Natural killer cell treated with Interleukin-12 subunit alpha and Interleukin-12 subunit beta and Interleukin-15 and Interleukin-18, amount 100 ng/mL, for 72 hours (primary cell): ENCODE measurements around the gene FANCC. TPM values are rescaled to one million over a fixed set of nuclear protein-coding genes. Genes with fewer than 3 reads are reported as not detected.

Experiments
- ATAC-seq, 2 donors: fragments of 150-1000 bp; cut with Tn5 transposase in 1 of 2; sonication (Bioruptor Pico), chemical (Tn5 transposase) in 1 of 2; 2 replicates each; pipeline ENCODE4 v1.10.0; 2021
- DNase-seq: peaks from one replicate; pipeline ENCODE4 v3.0.0; 2022; ENCODE audit warnings: low spot score
- H3K27ac Mint-ChIP-seq, 2 donors: 1 replicate in 1 of 2; 2 replicates in 1 of 2; pipeline ENCODE4 v1.8.0; 2022; ENCODE audit warnings: mixed read lengths in 2 of 2, mild to moderate bottlenecking in 1 of 2, moderate library complexity in 1 of 2
- H3K27me3 Mint-ChIP-seq, 2 donors: 1 replicate in 1 of 2; 2 replicates in 1 of 2; pipeline ENCODE4 v1.8.0; 2022; ENCODE audit warnings: mixed read lengths in 2 of 2
- H3K36me3 Mint-ChIP-seq: one replicate; pipeline ENCODE4 v1.8.0; 2022; ENCODE audit warnings: mixed read lengths
- H3K4me1 Mint-ChIP-seq, 2 donors: 1 replicate in 1 of 2; 2 replicates in 1 of 2; pipeline ENCODE4 v1.8.0; 2022; ENCODE audit warnings: low read depth in 2 of 2, mixed read lengths in 2 of 2, mild to moderate bottlenecking in 1 of 2
- H3K4me3 Mint-ChIP-seq: one replicate; pipeline ENCODE4 v1.8.0; 2022; ENCODE audit warnings: mixed read lengths
- H3K9me3 Mint-ChIP-seq: 2 replicates; pipeline ENCODE4 v1.8.0; 2022; ENCODE audit warnings: mixed read lengths
- total RNA-seq, 2 donors: library from RNA; stranded (reverse); gene quantifications; one replicate each; pipeline ENCODE4 v1.2.3, GENCODE V29; 2022

FANCC gene
- total RNA-seq, 2 donors from 2014 or later: 13.5 to 30.5 TPM

- H3K4me3 Mint-ChIP-seq: no peak overlapping the region
- no peaks in the 10 kb centered on the region for H3K9me3 Mint-ChIP-seq
- no peak overlapping the region for H3K27ac Mint-ChIP-seq
- no peak for ATAC-seq
- H3K36me3 Mint-ChIP-seq: no peaks in the 10 kb centered on the region
- no peak for DNase-seq
- no peaks in the 10 kb centered on the region for H3K27me3 Mint-ChIP-seq
- peaks cover 11% of the 10 kb centered on the region in 2 donors for H3K4me1 Mint-ChIP-seq
These were observed 51.5 kb downstream of the FANCC start for GRCh38 chr9:95265960-95266359.

DNA sequence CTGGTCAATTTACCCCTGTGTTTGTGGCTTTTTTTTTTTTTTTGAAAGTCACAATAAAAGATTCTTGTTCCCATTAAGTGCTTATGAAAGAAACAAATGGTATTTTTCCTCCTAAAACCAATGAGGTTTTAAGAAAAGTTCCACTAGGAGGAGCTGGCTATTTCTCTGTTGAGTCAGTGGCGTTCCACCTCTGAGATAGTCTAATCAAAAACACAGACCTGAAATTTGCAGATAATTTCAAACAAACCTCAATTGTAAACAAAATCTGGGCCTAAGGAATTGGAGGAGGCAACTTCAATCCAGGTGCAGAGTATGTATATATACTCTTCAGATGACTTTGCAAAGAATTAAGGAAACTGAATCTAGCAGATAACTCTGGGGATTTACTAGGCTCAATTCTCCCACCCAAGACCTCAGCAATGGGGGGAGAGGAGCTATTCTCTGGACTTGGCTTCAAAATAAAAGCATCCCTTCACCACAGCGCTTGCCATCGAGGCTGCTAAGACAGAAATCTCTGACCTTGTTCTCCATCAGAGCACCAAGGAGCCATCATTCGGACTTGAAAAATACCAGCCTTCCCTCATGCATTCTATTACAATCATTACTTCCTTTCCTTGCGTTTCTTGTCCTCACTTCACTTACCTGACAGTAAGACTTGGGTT is 52.4 kb downstream of the FANCC start:
- ATAC-seq: no peak
- no peak for DNase-seq
- no peaks in the 10 kb centered on the region for H3K9me3 Mint-ChIP-seq
- no peak overlapping the region for H3K27ac Mint-ChIP-seq
- peaks cover 11% of the 10 kb centered on the region in 2 donors for H3K4me1 Mint-ChIP-seq
- no peaks in the 10 kb centered on the region for H3K36me3 Mint-ChIP-seq
- no peaks in the 10 kb centered on the region for H3K27me3 Mint-ChIP-seq
- H3K4me3 Mint-ChIP-seq: no peak overlapping the region

- Mint-ChIP-seq H3K4me1 (peaks cover 13 to 22% of the 10 kb centered on the region in 2 donors), H3K27ac (no peak overlapping the region), H3K4me3 (no peak overlapping the region), H3K27me3 (peaks cover 0 to 10% of the 10 kb centered on the region in 2 donors), H3K36me3 (no peaks in the 10 kb centered on the region), H3K9me3 (no peaks in the 10 kb centered on the region)
- DNase-seq (no peak), ATAC-seq (no peak)
These were observed 55.6 kb downstream of the FANCC start for GRCh38 chr9:95261890-95262289.

- no peak overlapping the region for H3K4me3 Mint-ChIP-seq
- H3K9me3 Mint-ChIP-seq: no peaks in the 10 kb centered on the region
- ATAC-seq (no peak), DNase-seq (no peak)
- H3K27me3 Mint-ChIP-seq: no peaks in the 10 kb centered on the region
- no peaks in the 10 kb centered on the region for H3K4me1 Mint-ChIP-seq
- H3K27ac Mint-ChIP-seq: no peak overlapping the region
- H3K36me3 Mint-ChIP-seq: peaks cover 9% of the 10 kb centered on the region
These were observed 66.9 kb downstream of the FANCC start for GRCh38 chr9:95250462-95251221.

DNA sequence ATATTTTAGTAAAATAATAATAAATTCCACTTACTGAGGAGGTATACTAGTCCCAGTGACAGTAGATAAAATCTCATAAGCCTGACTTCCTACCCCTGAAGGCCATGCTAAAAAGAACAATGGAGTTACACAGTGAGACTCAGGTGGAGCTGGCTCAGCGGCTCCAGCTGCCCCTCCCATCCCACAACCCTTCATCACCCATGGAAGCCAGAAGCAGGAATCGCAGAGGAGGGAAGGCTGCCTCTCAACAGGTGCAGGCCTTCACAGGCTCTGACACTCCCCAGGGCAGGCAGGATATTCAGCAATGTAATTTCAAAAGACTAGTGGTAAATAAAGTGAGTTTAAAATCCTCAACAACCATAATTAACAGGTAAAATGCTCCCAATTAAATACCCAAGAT is 67.5 kb downstream of the FANCC start:
- no peaks in the 10 kb centered on the region for H3K9me3 Mint-ChIP-seq
- no peak overlapping the region for H3K4me3 Mint-ChIP-seq
- H3K27me3 Mint-ChIP-seq: no peaks in the 10 kb centered on the region
- peaks cover 9% of the 10 kb centered on the region for H3K36me3 Mint-ChIP-seq
- H3K27ac Mint-ChIP-seq: no peak overlapping the region
- H3K4me1 Mint-ChIP-seq: no peaks in the 10 kb centered on the region
- no peak for DNase-seq
- no peak for ATAC-seq

GRCh38 chr9:95246547-95246946 is 71.0 kb downstream of the FANCC start:
- Mint-ChIP-seq H3K4me1 (no peaks in the 10 kb centered on the region), H3K27me3 (no peaks in the 10 kb centered on the region), H3K27ac (no peak overlapping the region), H3K36me3 (peaks cover 9% of the 10 kb centered on the region), H3K4me3 (no peak overlapping the region), H3K9me3 (no peaks in the 10 kb centered on the region)
- no peak for ATAC-seq
- DNase-seq: no peak

DNA sequence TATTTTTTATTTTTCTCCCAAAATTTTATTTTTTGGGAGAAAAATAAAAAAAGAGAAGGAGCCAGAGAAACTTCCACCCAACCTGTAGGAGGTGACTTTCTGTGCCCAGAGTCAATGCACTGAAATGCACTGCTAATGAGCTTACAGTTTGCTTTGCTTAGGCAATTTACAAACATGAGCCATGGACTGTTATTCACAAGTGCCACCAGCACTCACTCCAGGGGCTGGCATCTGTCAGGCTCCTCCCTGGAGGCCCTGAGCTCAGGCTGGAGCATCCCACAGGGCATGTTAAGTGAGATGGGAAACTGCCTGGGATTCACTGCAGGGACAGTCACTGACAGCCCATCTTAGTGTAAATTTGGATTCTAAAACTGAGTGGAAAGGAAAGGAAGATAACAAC is 74.9 kb downstream of the FANCC start:
- Mint-ChIP-seq H3K4me3 (no peak overlapping the region), H3K27me3 (no peaks in the 10 kb centered on the region), H3K4me1 (peaks cover 0 to 5% of the 10 kb centered on the region in 2 donors), H3K36me3 (peaks cover 9% of the 10 kb centered on the region), H3K9me3 (no peaks in the 10 kb centered on the region), H3K27ac (no peak overlapping the region)
- DNase-seq (no peak), ATAC-seq (no peak)

- ATAC-seq: no peak
These were observed 78.4 kb downstream of the FANCC start for GRCh38 chr9:95239071-95239470.

DNA sequence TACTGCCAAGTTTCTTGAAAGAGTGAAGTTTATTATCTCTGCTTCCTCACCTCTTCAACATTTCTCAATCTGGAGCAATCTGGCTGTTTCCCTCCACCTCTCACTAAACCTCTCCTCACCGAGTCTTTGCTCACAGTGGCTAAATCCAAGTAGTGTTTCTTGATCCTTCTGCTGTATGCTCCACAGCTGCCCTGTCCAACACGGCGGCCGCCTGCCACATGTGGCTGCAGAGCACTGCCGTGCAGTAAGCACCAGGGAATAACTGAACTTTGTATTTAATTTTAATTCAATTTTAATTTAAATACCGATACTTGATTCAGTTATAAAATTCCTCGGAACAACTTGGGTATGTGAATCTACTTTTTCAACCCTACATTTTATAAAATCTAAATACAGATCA is 80.2 kb downstream of the FANCC start:
- no peak for DNase-seq
- peaks cover 0 to 8% of the 10 kb centered on the region in 2 donors for H3K4me1 Mint-ChIP-seq
- no peaks in the 10 kb centered on the region for H3K27me3 Mint-ChIP-seq
- no peak overlapping the region for H3K4me3 Mint-ChIP-seq
- H3K27ac Mint-ChIP-seq: no peak overlapping the region
- no peaks in the 10 kb centered on the region for H3K36me3 Mint-ChIP-seq
- ATAC-seq: no peak
- H3K9me3 Mint-ChIP-seq: no peaks in the 10 kb centered on the region

More at GRCh38 chr9:95239071-95239470, 78.4 kb downstream of the FANCC start:
- Mint-ChIP-seq H3K27me3 (no peaks in the 10 kb centered on the region), H3K9me3 (no peaks in the 10 kb centered on the region), H3K4me3 (no peak overlapping the region), H3K27ac (no peak overlapping the region), H3K36me3 (no peaks in the 10 kb centered on the region), H3K4me1 (peaks cover 0 to 5% of the 10 kb centered on the region in 2 donors)
- DNase-seq: no peak

DNA sequence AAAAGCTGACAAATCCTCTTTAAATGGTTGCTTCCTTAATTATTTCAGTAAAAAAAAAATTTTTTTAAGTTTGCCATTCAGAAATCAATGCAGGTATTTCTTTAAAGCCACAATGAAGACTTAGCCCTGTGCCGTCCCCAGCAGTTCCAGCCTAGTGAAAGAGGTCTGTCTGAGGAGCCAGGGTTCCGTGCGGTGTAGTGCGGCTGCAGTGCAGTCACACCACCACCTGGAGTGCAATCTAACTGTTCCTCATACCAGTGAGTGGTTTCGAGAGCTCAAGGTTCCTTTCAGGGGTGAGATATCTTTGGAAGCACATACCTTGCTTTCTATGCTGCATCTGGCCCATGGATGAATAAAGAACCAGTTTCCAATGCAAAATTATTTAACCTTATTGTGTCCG is 87.5 kb downstream of the FANCC start:
- ATAC-seq (no peak), DNase-seq (no peak)
- H3K4me1 Mint-ChIP-seq: peaks cover 2 to 8% of the 10 kb centered on the region in 2 donors

DNA sequence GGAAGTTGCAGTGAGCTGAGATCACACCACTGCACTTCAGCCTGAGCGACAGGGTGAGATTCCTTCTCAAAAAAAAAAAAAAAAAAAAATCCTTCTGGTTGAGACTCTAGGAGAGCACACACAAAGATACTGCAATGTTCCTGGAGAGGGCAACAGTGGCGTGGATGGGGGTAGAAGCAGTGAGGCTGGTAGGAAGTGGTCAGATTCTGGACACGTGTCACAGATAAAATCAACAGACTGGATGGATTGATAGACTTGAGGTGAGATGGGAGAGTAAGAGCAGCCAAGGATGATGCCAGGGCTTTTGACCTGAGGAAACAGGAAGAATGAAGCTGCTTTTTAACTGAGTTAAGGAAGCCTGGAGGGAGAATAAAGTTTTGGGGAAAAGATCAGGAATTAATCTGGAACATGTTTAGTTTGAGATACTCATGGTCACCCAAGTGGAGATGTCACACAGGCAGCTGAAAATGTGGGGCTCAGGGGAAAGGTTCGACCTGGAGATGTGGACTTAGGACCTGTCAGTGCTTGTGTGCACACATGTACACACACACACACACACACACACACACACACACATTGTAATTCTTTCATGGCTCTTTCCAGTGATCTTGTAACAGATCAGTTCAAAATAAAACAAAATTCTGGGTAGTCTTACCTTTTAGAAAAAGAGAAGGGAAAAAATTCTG is 88.1 kb downstream of the FANCC start:
- DNase-seq (no peak), ATAC-seq (no peak)
- H3K4me3 Mint-ChIP-seq: no peak overlapping the region

More for the DNA sequence above, 87.5 kb downstream of the FANCC start:
- no peaks in the 10 kb centered on the region for H3K9me3 Mint-ChIP-seq
- H3K27ac Mint-ChIP-seq: no peak overlapping the region
- peaks cover 4% of the 10 kb centered on the region for H3K36me3 Mint-ChIP-seq
- H3K4me3 Mint-ChIP-seq: no peak overlapping the region
- no peaks in the 10 kb centered on the region for H3K27me3 Mint-ChIP-seq

GRCh38 chr9:95226921-95227320 is 90.6 kb downstream of the FANCC start:
- H3K4me3 Mint-ChIP-seq: no peak overlapping the region
- H3K36me3 Mint-ChIP-seq: peaks cover 3% of the 10 kb centered on the region
- DNase-seq: no peak
- H3K27ac Mint-ChIP-seq: no peak overlapping the region
- no peaks in the 10 kb centered on the region for H3K27me3 Mint-ChIP-seq
- peaks cover 4 to 7% of the 10 kb centered on the region in 2 donors for H3K4me1 Mint-ChIP-seq
- H3K9me3 Mint-ChIP-seq: no peaks in the 10 kb centered on the region
- no peak for ATAC-seq

More for the DNA sequence above, 88.1 kb downstream of the FANCC start:
- no peaks in the 10 kb centered on the region for H3K27me3 Mint-ChIP-seq
- H3K9me3 Mint-ChIP-seq: no peaks in the 10 kb centered on the region
- peaks cover 4% of the 10 kb centered on the region for H3K36me3 Mint-ChIP-seq
- no peak overlapping the region for H3K27ac Mint-ChIP-seq
- peaks cover 7 to 8% of the 10 kb centered on the region in 2 donors for H3K4me1 Mint-ChIP-seq

- no peaks in the 10 kb centered on the region for H3K27me3 Mint-ChIP-seq
- peak overlapping the region in 1 of 2 donors; percentile 15 for H3K27ac Mint-ChIP-seq
- H3K9me3 Mint-ChIP-seq: no peaks in the 10 kb centered on the region
- DNase-seq (no peak), ATAC-seq (no peak)
- H3K36me3 Mint-ChIP-seq: no peaks in the 10 kb centered on the region
- peaks cover 4 to 7% of the 10 kb centered on the region in 2 donors for H3K4me1 Mint-ChIP-seq
- H3K4me3 Mint-ChIP-seq: no peak overlapping the region
These were observed 91.8 kb downstream of the FANCC start for GRCh38 chr9:95225726-95226106.
